Measurements from ENCODE around the gene LBH.

LBH gene

DNA sequence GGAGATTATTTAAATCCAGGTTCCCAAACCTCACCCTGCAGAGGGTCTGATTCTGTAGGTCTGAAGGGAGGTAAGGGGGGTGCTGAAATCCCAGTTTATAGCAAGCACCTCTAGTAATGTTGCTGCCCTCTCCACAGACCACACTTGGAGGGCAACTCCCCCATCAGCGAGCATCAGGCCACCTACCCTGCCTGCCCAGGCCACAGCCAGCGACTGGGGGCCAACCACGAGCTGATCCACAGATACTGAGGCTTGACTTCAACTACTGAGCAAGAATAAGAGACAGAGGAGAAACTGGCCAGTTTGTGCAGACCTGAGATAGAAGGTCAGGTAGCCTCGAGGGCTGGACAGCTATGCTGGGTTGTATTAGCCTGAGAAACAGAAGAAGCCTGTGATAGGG, 36.3 kb upstream of the LBH start:
- no peak overlapping the region for H3K9ac ChIP-seq
- no peak overlapping the region for H3K4me3 ChIP-seq (ENCODE audit: low read depth, low read length)
- H3K9me3 ChIP-seq (ENCODE audit: control insufficient read depth, low read length) = no peaks in the 10 kb centered on the region
- H3K4me1 ChIP-seq = no peaks in the 10 kb centered on the region
- TF ChIP-seq, protein P1, sequence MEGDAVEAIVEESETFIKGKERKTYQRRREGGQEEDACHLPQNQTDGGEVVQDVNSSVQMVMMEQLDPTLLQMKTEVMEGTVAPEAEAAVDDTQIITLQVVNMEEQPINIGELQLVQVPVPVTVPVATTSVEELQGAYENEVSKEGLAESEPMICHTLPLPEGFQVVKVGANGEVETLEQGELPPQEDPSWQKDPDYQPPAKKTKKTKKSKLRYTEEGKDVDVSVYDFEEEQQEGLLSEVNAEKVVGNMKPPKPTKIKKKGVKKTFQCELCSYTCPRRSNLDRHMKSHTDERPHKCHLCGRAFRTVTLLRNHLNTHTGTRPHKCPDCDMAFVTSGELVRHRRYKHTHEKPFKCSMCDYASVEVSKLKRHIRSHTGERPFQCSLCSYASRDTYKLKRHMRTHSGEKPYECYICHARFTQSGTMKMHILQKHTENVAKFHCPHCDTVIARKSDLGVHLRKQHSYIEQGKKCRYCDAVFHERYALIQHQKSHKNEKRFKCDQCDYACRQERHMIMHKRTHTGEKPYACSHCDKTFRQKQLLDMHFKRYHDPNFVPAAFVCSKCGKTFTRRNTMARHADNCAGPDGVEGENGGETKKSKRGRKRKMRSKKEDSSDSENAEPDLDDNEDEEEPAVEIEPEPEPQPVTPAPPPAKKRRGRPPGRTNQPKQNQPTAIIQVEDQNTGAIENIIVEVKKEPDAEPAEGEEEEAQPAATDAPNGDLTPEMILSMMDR (IDR thresholded peaks at IDR 0.05) = no peak
- H2AFZ ChIP-seq = no peak overlapping the region
- H3K27me3 ChIP-seq (ENCODE audit: control insufficient read depth, insufficient read depth, low read length) = no peaks in the 10 kb centered on the region
- H3K36me3 ChIP-seq (ENCODE audit: control insufficient read depth, insufficient read depth, low read length) = no peaks in the 10 kb centered on the region
- H3K79me2 ChIP-seq = no peaks in the 10 kb centered on the region
- H3K4me2 ChIP-seq (ENCODE audit: low read length) = no peak overlapping the region
- H3K27ac ChIP-seq = no peak overlapping the region

DNA sequence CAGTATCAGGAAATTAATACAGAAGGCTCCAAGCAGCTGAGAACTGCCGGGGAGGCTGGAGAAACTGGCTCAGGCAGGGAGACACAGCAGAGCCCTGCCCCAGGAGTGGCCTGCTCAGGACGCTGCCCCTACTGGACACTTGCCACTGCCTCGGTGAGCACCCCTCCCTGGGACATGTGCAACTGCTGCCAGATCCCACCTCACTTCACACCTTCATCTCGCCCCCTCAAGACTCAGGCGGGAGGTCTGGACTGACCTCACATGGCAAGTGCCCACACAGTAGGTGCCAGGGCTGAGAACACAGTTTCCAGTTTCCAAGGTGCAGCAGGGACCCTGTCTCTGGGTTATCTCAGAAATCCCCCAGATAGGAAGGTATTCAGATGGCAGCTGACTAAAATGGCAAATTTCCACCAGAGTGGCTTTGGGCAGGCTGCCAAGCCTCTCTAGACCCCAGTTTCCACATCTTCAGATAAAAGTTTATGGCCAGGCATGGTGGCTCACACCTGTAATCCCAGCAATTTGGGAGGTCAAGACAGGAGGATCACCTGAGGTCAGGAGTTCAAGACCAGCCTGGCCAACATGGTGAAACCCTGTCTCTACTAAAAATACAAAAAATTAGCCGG, 33.7 kb upstream of the LBH start:
- H3K4me2 ChIP-seq (ENCODE audit: low read length) = no peak overlapping the region
- no peaks in the 10 kb centered on the region for H3K4me1 ChIP-seq
- no peaks in the 10 kb centered on the region for H3K79me2 ChIP-seq
- no peaks in the 10 kb centered on the region for H3K27me3 ChIP-seq (ENCODE audit: control insufficient read depth, insufficient read depth, low read length)
- H3K36me3 ChIP-seq (ENCODE audit: control insufficient read depth, insufficient read depth, low read length) = no peaks in the 10 kb centered on the region
- no peak overlapping the region for H3K9ac ChIP-seq
- no peak overlapping the region for H3K27ac ChIP-seq
- TF ChIP-seq, protein P1 (IDR thresholded peaks at IDR 0.05) = no peak
- no peak overlapping the region for H3K4me3 ChIP-seq (ENCODE audit: low read depth, low read length)
- no peak overlapping the region for H2AFZ ChIP-seq
- H3K9me3 ChIP-seq (ENCODE audit: control insufficient read depth, low read length) = no peaks in the 10 kb centered on the region

DNA sequence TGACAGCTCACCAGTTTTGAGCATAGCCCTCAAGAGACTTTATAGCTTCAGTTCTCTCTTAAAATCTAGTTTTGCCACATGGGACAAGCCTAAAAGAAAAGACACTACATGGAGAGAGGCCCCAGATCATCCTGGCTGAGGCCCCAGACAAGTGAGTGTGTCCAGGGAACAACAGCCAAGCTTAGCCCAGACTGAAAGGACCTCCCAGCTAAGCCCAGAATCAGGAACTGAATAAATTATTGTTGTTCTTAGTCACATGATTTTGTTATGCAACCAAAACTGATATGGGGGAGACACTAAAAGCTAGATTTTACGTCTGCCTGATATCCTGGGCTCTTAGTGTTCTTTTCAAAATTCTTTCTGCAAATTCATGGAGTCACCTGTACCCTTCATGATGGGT, 29.3 kb upstream of the LBH start:
- H3K27me3 ChIP-seq (ENCODE audit: control insufficient read depth, insufficient read depth, low read length) = no peaks in the 10 kb centered on the region
- H3K79me2 ChIP-seq = no peaks in the 10 kb centered on the region
- H3K4me3 ChIP-seq (ENCODE audit: low read depth, low read length) = no peak overlapping the region
- H3K36me3 ChIP-seq (ENCODE audit: control insufficient read depth, insufficient read depth, low read length) = no peaks in the 10 kb centered on the region
- H3K9ac ChIP-seq = no peak overlapping the region
- H3K4me1 ChIP-seq = no peaks in the 10 kb centered on the region
- H3K4me2 ChIP-seq (ENCODE audit: low read length) = no peak overlapping the region
- no peak overlapping the region for H2AFZ ChIP-seq
- H3K27ac ChIP-seq = no peak overlapping the region
- no peaks in the 10 kb centered on the region for H3K9me3 ChIP-seq (ENCODE audit: control insufficient read depth, low read length)
- TF ChIP-seq, protein P1 (IDR thresholded peaks at IDR 0.05) = no peak

DNA sequence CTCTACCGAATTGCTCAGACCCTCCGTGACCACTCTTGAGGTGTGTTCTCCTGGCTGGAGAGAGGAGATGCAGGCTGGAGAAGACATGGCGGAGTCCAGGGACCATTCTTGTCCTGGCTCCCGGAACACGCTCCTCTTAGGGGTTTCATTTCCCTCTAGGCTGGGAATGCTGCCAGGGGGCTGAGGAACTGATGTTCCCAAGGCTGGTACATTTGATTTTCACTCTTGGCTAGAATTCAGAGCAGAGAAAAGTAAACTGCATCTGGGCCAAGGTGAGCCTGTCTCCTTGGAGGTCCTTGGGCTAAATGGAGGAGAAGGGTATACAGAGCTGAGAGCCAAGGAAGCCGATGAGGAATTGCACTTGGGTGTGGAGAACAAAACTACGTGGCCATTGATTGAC, 28.2 kb upstream of the LBH start:
- Histone ChIP-seq H3K9me3 (ENCODE audit: control insufficient read depth, low read length) (no peaks in the 10 kb centered on the region), H3K27me3 (ENCODE audit: control insufficient read depth, insufficient read depth, low read length) (no peaks in the 10 kb centered on the region), H3K36me3 (ENCODE audit: control insufficient read depth, insufficient read depth, low read length) (no peaks in the 10 kb centered on the region), H2AFZ (no peak overlapping the region), H3K9ac (no peak overlapping the region), H3K4me2 (ENCODE audit: low read length) (no peak overlapping the region), H3K4me1 (no peaks in the 10 kb centered on the region), H3K27ac (no peak overlapping the region), H3K79me2 (no peaks in the 10 kb centered on the region), H3K4me3 (ENCODE audit: low read depth, low read length) (no peak overlapping the region)
- TF ChIP-seq, protein P1 (IDR thresholded peaks at IDR 0.05) = no peak

DNA sequence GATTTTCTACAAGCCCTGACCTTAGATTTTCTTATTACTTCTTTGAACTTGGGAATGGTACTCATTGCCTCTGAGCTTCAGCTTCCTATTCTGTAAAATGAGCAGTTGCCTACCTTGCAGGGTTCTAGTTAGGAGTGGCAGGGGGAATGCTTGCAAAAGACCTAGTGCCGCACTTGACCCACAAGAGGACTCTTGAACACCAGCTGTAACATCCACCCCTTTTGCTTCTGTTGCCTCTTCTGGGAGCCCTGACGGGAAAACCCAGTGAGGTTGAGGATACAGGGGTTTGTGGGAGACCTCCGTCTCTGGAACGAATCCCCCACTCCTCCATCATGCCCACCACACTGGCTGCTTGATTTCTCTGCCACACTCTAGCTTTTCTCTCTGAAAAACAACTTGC, 27.1 kb upstream of the LBH start:
- Histone ChIP-seq H3K9me3 (ENCODE audit: control insufficient read depth, low read length) (no peaks in the 10 kb centered on the region), H3K4me1 (no peaks in the 10 kb centered on the region), H3K36me3 (ENCODE audit: control insufficient read depth, insufficient read depth, low read length) (no peaks in the 10 kb centered on the region), H3K4me3 (ENCODE audit: low read depth, low read length) (no peak overlapping the region), H2AFZ (no peak overlapping the region), H3K27ac (no peak overlapping the region), H3K9ac (no peak overlapping the region), H3K79me2 (no peaks in the 10 kb centered on the region), H3K4me2 (ENCODE audit: low read length) (no peak overlapping the region), H3K27me3 (ENCODE audit: control insufficient read depth, insufficient read depth, low read length) (no peaks in the 10 kb centered on the region)
- TF ChIP-seq, protein P1 (IDR thresholded peaks at IDR 0.05) = no peak

Measured in parathyroid adenoma (tissue), 2 donors.